Gastrocnemius medialis (tissue), 4 donors: ENCODE measurements around the gene MAOB. TPM values are rescaled to one million over a fixed set of nuclear protein-coding genes. Genes with fewer than 3 reads are reported as not detected.

Experiments used
- ATAC-seq, 2 donors: fragments of 150-250 bp; one replicate each; pipeline ENCODE4 v1.9.1; 2016
- DNase-seq, 2 donors: peaks; one replicate each; pipeline ENCODE4 v3.0.0-alpha.2; 2019
- H3K27ac ChIP-seq, 4 donors: fragments of 200-600 bp; sonication (generic); 1 replicate in 1 of 4; 2 replicates in 3 of 4; pipeline ENCODE4 v1.5.1; 2016 to 2018; ENCODE audit warnings: mild to moderate bottlenecking in 2 of 4, moderate library complexity in 1 of 4
- H3K27me3 ChIP-seq, 3 donors: fragments of 200-600 bp; sonication (generic) in 2 of 3; 1 replicate in 1 of 3; 2 replicates in 2 of 3; pipeline versions ENCODE4 v1.5.1 to v1.6.0; 2016 to 2019; ENCODE audit warnings: mild to moderate bottlenecking in 1 of 3, moderate library complexity in 1 of 3
- H3K36me3 ChIP-seq, 2 donors: fragments of 200-600 bp; sonication (generic) in 1 of 2; one replicate each; pipeline ENCODE4 v1.5.1; 2017 to 2018
- H3K4me1 ChIP-seq, 2 donors: fragments of 200-600 bp; sonication (generic) in 1 of 2; one replicate each; pipeline ENCODE4 v1.5.1; 2016 to 2017; ENCODE audit warnings: mild to moderate bottlenecking in 2 of 2
- H3K4me3 ChIP-seq, 4 donors: fragments of 200-600 bp; sonication (generic) in 3 of 4; 1 replicate in 1 of 4; 2 replicates in 3 of 4; pipeline ENCODE4 v1.5.1; 2016 to 2019; ENCODE audit warnings: mild to moderate bottlenecking in 2 of 4
- H3K9me3 ChIP-seq, 3 donors: fragments of 200-600 bp; sonication (generic) in 2 of 3; 1 replicate in 1 of 3; 2 replicates in 2 of 3; pipeline ENCODE4 v1.5.1; 2016 to 2019
- POLR2A ChIP-seq, 2 donors: fragments of 450-650 bp; IDR thresholded peaks; one replicate each; pipeline ENCODE4 v1.6.1; 2017; ENCODE audit warnings: antibody characterized with exemption in 2 of 2, mild to moderate bottlenecking in 2 of 2, moderate library complexity in 2 of 2
- in situ Hi-C, 4 donors: fragments of 200-750 bp; cut with MboI; loops; one replicate each; pipeline versions ENCODE4 v1.15.0 to v1.8.0; 2017; ENCODE audit warnings: low sequenced_read_pairs in 4 of 4
- intact Hi-C: fragments of 100-400 bp; cut with DNase I; formaldehyde crosslinking; loops from one replicate; pipeline ENCODE4 v1.15.1; 2023; ENCODE audit warnings: low total_unique reads
- total RNA-seq, 4 donors: library from RNA; depleted of rRNA; stranded (reverse); fragments of >200 nt; gene quantifications; one replicate each; pipeline versions ENCODE4 v1.1.0 to v1.2.3, GENCODE V29; 2016
- TF ChIP-seq, protein P1 (sequence below), 5 experiments: fragments of 450-650 bp in 3 of 5; fragments of 200-600 bp in 2 of 5; sonication (generic) in 2 of 5; IDR thresholded peaks in 4 of 5; conservative IDR thresholded peaks in 1 of 5; 1 replicate in 4 of 5; 2 replicates in 1 of 5; pipeline ENCODE4 v1.5.1; 2016 to 2019; ENCODE audit warnings: antibody characterized with exemption in 5 of 5, mild to moderate bottlenecking in 3 of 5, moderate library complexity in 3 of 5

MAOB gene
- total RNA-seq, 4 donors from 2014 or later, result 7.8 to 34.5 (median 29.3) TPM

DNA sequence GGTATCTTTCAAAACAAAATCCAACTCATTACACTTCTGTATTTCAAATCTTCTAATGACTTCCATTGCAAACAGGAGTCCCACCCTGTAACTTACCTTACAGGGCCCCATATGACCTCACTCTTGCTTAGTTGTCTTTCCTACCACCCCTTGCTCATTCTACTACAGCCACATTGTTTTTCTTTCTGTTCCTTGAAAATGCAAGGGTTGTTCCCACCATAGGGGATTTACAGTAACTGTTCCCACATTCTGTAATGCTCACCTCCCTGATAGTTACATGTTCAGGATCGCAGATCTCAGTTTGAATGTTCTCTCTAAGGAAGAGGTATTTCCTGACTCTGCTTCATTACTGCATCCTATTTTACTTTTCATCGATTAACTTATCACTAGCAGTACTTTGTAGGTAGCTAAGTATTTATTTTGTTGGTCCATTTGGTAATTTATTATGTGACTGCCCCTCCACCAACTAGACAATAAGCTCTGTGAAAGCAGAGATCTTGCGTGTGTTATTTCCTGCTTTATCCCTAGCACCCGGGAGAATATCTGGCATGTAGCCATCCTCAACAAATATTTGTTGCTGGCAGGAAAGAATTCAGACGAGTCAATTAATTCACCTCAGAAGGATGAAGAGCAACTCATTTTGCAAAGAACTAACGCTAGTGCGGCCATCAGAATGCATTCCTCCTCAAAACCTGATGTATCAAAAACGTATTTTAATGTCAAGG is 21.4 kb downstream of the MAOB start:
- Histone ChIP-seq H3K27me3 (peaks cover 0 to 9% (median 0%) of the 10 kb centered on the region in 3 donors), H3K36me3 (no peaks in the 10 kb centered on the region), H3K27ac (peak overlapping the region; percentile 79 to 87 (median 82)), H3K9me3 (no peaks in the 10 kb centered on the region), H3K4me3 (no peak overlapping the region), H3K4me1 (peaks cover 11 to 27% of the 10 kb centered on the region in 2 donors)
- ATAC-seq, result no peak
- intact Hi-C loops, result loop anchor here (5.0 kb wide), 1 partner anchor 41 kb away; no protein-coding TSS in a partner anchor
- TF ChIP-seq, protein P1, sequence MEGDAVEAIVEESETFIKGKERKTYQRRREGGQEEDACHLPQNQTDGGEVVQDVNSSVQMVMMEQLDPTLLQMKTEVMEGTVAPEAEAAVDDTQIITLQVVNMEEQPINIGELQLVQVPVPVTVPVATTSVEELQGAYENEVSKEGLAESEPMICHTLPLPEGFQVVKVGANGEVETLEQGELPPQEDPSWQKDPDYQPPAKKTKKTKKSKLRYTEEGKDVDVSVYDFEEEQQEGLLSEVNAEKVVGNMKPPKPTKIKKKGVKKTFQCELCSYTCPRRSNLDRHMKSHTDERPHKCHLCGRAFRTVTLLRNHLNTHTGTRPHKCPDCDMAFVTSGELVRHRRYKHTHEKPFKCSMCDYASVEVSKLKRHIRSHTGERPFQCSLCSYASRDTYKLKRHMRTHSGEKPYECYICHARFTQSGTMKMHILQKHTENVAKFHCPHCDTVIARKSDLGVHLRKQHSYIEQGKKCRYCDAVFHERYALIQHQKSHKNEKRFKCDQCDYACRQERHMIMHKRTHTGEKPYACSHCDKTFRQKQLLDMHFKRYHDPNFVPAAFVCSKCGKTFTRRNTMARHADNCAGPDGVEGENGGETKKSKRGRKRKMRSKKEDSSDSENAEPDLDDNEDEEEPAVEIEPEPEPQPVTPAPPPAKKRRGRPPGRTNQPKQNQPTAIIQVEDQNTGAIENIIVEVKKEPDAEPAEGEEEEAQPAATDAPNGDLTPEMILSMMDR (IDR thresholded peaks at IDR 0.05 in 4 of 5, conservative IDR thresholded peaks at IDR 0.05 in 1 of 5), result no peak
- no peak for TF ChIP-seq POLR2A (IDR thresholded peaks at IDR 0.05)
- no peak for DNase-seq
- in situ Hi-C loops, result no loop called here

DNA sequence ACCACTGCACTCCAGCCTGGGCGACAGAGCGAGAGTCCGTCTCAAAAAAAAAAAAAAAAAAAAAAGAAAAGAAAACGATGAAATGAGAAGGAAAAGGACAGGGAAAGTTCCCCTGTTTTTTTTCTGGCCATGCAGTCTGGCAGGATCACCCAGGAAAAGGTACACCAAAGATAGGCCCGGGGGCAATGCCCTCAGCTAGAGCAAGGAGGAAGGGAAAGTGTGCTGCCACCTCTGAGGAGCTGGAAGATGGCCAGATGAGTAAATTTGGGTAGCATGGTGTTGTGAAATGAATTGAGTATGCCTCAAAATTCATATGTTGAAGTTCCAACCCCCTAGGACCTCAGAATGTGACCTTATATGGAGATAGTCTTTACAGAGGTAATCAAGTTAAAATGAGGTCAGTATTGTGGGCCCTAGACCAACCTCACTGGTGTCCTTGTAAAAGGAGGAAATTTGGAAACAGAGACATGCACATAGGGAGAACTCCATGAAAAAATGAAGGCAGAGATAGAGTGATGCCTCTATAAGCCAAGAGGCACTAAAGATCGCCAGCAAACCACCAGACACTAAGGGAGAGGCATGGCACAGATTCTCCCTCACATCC is 28.9 kb downstream of the MAOB start:
- intact Hi-C loops, result no loop called here

DNA sequence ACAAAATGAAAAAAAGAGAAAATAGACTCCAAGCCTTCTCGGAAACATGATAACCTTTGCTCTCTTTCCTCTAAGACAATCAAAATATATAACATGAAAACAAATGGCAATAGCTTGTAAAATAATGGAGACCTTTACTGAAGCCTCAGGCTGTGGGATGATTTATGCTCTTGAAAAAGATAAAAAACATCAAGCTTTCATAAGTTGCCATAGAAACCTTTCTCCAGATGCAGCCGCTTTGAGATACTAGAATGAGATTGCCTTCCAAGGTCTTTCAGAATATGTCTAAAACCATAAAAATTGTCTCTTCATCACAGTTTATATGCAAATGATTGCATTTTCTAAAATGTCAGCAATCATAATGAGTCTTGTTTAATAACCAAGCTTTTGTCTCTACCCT is 31.6 kb downstream of the MAOB start:
- Histone ChIP-seq H3K9me3 (no peaks in the 10 kb centered on the region), H3K27me3 (no peaks in the 10 kb centered on the region), H3K4me3 (no peak overlapping the region), H3K4me1 (peaks cover 3 to 5% of the 10 kb centered on the region in 2 donors), H3K27ac (peak overlapping the region in 2 of 4 donors; percentile 61 to 63), H3K36me3 (no peaks in the 10 kb centered on the region)
- no peak for ATAC-seq
- DNase-seq, result no peak
- in situ Hi-C loops (no loop called here), intact Hi-C loops (no loop called here)
- TF ChIP-seq, protein P1 (IDR thresholded peaks at IDR 0.05 in 4 of 5, conservative IDR thresholded peaks at IDR 0.05 in 1 of 5), result no peak
- no peak for TF ChIP-seq POLR2A (IDR thresholded peaks at IDR 0.05)

More for the DNA sequence above, 28.9 kb downstream of the MAOB start:
- H3K27me3 ChIP-seq, result no peaks in the 10 kb centered on the region
- no peak overlapping the region for H3K4me3 ChIP-seq
- H3K9me3 ChIP-seq, result no peaks in the 10 kb centered on the region
- in situ Hi-C loops, result no loop called here
- no peak for DNase-seq
- H3K36me3 ChIP-seq, result no peaks in the 10 kb centered on the region
- peaks cover 3 to 5% of the 10 kb centered on the region in 2 donors for H3K4me1 ChIP-seq
- no peak for TF ChIP-seq POLR2A (IDR thresholded peaks at IDR 0.05)
- TF ChIP-seq, protein P1 (IDR thresholded peaks at IDR 0.05 in 4 of 5, conservative IDR thresholded peaks at IDR 0.05 in 1 of 5), result no peak
- no peak for ATAC-seq
- peak overlapping the region in 1 of 4 donors; percentile 18 for H3K27ac ChIP-seq

DNA sequence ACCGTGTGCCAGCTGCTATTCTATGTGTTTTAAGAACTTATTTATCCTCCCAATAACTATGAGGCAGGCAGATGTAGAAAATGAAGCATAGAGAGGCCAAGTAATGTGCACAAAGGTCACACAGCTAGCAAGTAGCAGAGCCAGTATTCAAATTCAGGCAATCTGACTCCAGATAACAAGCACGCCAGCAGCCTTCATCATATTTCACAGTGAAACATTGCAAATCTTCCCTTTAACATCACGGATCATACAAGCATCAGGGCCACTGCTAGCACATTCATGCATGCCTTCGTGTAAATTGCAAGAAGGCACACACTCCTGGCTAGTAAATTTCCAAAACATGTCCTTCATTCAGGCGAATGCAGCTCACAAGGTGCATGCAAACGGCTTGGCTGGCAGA is 33.1 kb downstream of the MAOB start:
- peaks cover 3 to 4% of the 10 kb centered on the region in 2 donors for H3K4me1 ChIP-seq
- DNase-seq (no peak), ATAC-seq (peak in 1 of 2 donors; percentile 72)
- TF ChIP-seq, protein P1 (IDR thresholded peaks at IDR 0.05 in 4 of 5, conservative IDR thresholded peaks at IDR 0.05 in 1 of 5), result no peak
- TF ChIP-seq POLR2A (IDR thresholded peaks at IDR 0.05), result no peak
- no peaks in the 10 kb centered on the region for H3K27me3 ChIP-seq
- no peaks in the 10 kb centered on the region for H3K36me3 ChIP-seq
- peak overlapping the region; percentile 22 to 63 (median 56) for H3K27ac ChIP-seq
- H3K9me3 ChIP-seq, result no peaks in the 10 kb centered on the region
- in situ Hi-C loops, result no loop called here
- H3K4me3 ChIP-seq, result no peak overlapping the region
- intact Hi-C loops, result no loop called here
